GM19328 (cell line): ENCODE measurements around the gene COL4A1.

Source experiments
- ATAC-seq: cut with Tn5 transposase; IDR thresholded peaks from one replicate; pipeline ENCODE4 v1.9.1; 2021; ENCODE audit warnings: mild to moderate bottlenecking, moderate library complexity; ENCODE audit not compliant: unreplicated experiment

The COL4A1 gene

GRCh38 chr13:110342474-110342873 is 35.5 kb upstream of the COL4A1 start:
- no peak for ATAC-seq

- no peak for ATAC-seq
Measured at GRCh38 chr13:110341445-110342244, 34.7 kb upstream of the COL4A1 start.

GRCh38 chr13:110340812-110341444 is 34.0 kb upstream of the COL4A1 start:
- ATAC-seq: no peak

- no peak for ATAC-seq
Measured at GRCh38 chr13:110339975-110340550, 33.1 kb upstream of the COL4A1 start.

GRCh38 chr13:110339263-110339662 is 32.3 kb upstream of the COL4A1 start:
- ATAC-seq: no peak

GRCh38 chr13:110338441-110339101 is 31.6 kb upstream of the COL4A1 start:
- ATAC-seq: no peak

GRCh38 chr13:110337247-110337646 is 30.3 kb upstream of the COL4A1 start:
- ATAC-seq: no peak

- ATAC-seq: no peak
Measured at GRCh38 chr13:110336681-110337080, 29.7 kb upstream of the COL4A1 start.

- no peak for ATAC-seq
Measured at GRCh38 chr13:110336108-110336507, 29.2 kb upstream of the COL4A1 start.

- ATAC-seq: no peak
Measured at GRCh38 chr13:110334841-110335490, 28.0 kb upstream of the COL4A1 start.

- ATAC-seq: no peak
Measured at GRCh38 chr13:110334256-110334655, 27.3 kb upstream of the COL4A1 start.

GRCh38 chr13:110333837-110334236 is 26.9 kb upstream of the COL4A1 start:
- ATAC-seq: no peak

GRCh38 chr13:110332750-110333149 is 25.8 kb upstream of the COL4A1 start:
- no peak for ATAC-seq

- no peak for ATAC-seq
Measured at GRCh38 chr13:110331362-110331761, 24.4 kb upstream of the COL4A1 start.

- no peak for ATAC-seq
Measured at GRCh38 chr13:110330491-110331011, 23.6 kb upstream of the COL4A1 start.

GRCh38 chr13:110329798-110330461 is 23.0 kb upstream of the COL4A1 start:
- ATAC-seq: no peak

- ATAC-seq: no peak
Measured at GRCh38 chr13:110329258-110329657, 22.3 kb upstream of the COL4A1 start.

- no peak for ATAC-seq
Measured at GRCh38 chr13:110328573-110328972, 21.6 kb upstream of the COL4A1 start.

GRCh38 chr13:110327051-110327721 is 20.2 kb upstream of the COL4A1 start:
- ATAC-seq: no peak
